ENCODE results near the gene CTSE. TPM values are rescaled to one million over a fixed set of nuclear protein-coding genes. Genes with fewer than 3 reads are reported as not detected.

The CTSE gene
- total and polyA plus RNA-seq, 2 of the 8 experiments (the other 6 are each of a cell fraction or from before 2014, with no cell fraction given), result 0.03 TPM; not detected in 1

DNA sequence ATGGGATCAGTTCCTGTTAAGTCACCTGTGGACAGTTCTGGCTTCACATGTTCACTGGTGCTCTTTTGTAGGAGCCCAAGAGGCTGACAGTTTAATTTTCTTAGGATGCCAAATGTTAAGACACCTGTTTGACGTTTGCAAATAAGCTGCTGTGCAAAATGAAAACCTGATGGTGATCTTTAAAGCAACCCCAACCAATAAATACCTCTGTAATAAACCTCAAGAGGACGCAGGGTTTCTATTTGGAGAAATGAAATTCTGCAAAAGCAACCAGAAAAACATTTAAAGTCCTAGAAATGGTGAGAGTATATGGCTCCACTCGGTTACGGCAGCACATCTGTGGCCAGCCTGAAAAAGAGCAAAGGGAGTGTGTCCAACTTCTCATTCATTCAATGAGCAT lies 23.6 kb upstream of the CTSE start:
- H2AFZ ChIP-seq (ENCODE audit: low read length), result no peak overlapping the region
- no peak overlapping the region for H2BK120ac ChIP-seq (replicated peaks; ENCODE audit: low read depth, low read length)
- no peak overlapping the region for H3K18ac ChIP-seq (ENCODE audit: extremely low read depth, low read length)
- no peaks in the 10 kb centered on the region for H3K9me3 ChIP-seq (ENCODE audit: insufficient read depth in 2 of 2, low read depth in 1 of 2, low read length in 1 of 2)
- no peak overlapping the region for H3K9ac ChIP-seq (replicated peaks in 1 of 4; ENCODE audit: extremely low read depth in 1 of 4, low read depth in 3 of 4, low read length in 3 of 4)
- no peak overlapping the region for H2BK12ac ChIP-seq (ENCODE audit: low read depth, low read length)
- H3K4me2 ChIP-seq (ENCODE audit: insufficient read depth in 1 of 2, low read depth in 2 of 2, low read length in 2 of 2), result no peak overlapping the region
- H3K56ac ChIP-seq (replicated peaks; ENCODE audit: insufficient read length, low read depth, low read length), result no peak overlapping the region
- no peak overlapping the region for H3K23ac ChIP-seq (ENCODE audit: insufficient read length)
- no peak overlapping the region for H4K5ac ChIP-seq (ENCODE audit: insufficient read length, low read depth, low read length)
- WGBS, 2 experiments (ENCODE audit: extremely low coverage in 1 of 2, insufficient coverage in 1 of 2, insufficient read length in 1 of 2, insufficient replicate concordance in 2 of 2, low coverage in 1 of 2, low lambda C conversion rate in 2 of 2, missing lambda C conversion rate in 1 of 2), result 90% methylated on average over 4 of the region's 4 CpGs; no CpG with 5 or more reads in 1 of the 2 experiments
- H3K4ac ChIP-seq (replicated peaks; ENCODE audit: insufficient read length, low read depth, low read length), result no peak overlapping the region
- no peaks in the 10 kb centered on the region for H3K23me2 ChIP-seq (ENCODE audit: low read depth, low read length)
- no peaks in the 10 kb centered on the region for H4K20me1 ChIP-seq (replicated peaks in 1 of 2; ENCODE audit: control insufficient read depth in 1 of 2, insufficient read depth in 2 of 2, low read length in 2 of 2)
- no peak overlapping the region for H3K4me3 ChIP-seq (ENCODE audit: extremely low read depth in 1 of 4, insufficient read depth in 2 of 4, low read depth in 3 of 4, low read length in 4 of 4)
- H4K91ac ChIP-seq (replicated peaks; ENCODE audit: insufficient read length, low read length), result no peak overlapping the region
- no peaks in the 10 kb centered on the region for H3K79me1 ChIP-seq (ENCODE audit: low read depth, low read length)
- H3K27me3 ChIP-seq (replicated peaks in 1 of 4; ENCODE audit: control insufficient read depth in 3 of 4, extremely low read depth in 1 of 4, insufficient read depth in 3 of 4, low read length in 3 of 4), result no peaks in the 10 kb centered on the region
- no peak overlapping the region for H3K27ac ChIP-seq (ENCODE audit: low read depth, low read length)
- no peaks in the 10 kb centered on the region; a peak in 1 of 7 replicates for H3K4me1 ChIP-seq (replicated peaks in 1 of 4; ENCODE audit: control insufficient read depth in 3 of 4, insufficient read depth in 4 of 4, low read length in 3 of 4)
- H2BK5ac ChIP-seq (ENCODE audit: low read depth, low read length), result no peak overlapping the region
- H2AK5ac ChIP-seq (ENCODE audit: low read depth, low read length), result no peak overlapping the region
- no peak overlapping the region for H2BK20ac ChIP-seq (ENCODE audit: low read length)
- ChIA-PET CTCF (ENCODE audit: partially characterized antibody) (interaction anchor here (0.6 to 2.9 kb wide), 4 partner anchors 17 to 61 kb away, joined by 3 to 16 read pairs (median 4); no protein-coding TSS in a partner anchor), POLR2A (ENCODE audit: partially characterized antibody) (no interaction called here)
- H3K36me3 ChIP-seq (ENCODE audit: control insufficient read depth in 2 of 4, insufficient read depth in 4 of 4, low read length in 3 of 4), result no peaks in the 10 kb centered on the region
- H3K14ac ChIP-seq (ENCODE audit: insufficient read length), result no peak overlapping the region
- H4K8ac ChIP-seq (ENCODE audit: extremely low read depth, insufficient read depth, low read length), result no peak overlapping the region
- DNase-seq (ENCODE audit: low read depth in 1 of 2, low spot score in 2 of 2), result no peak
- FAIRE-seq, result no peak
- no peaks in the 10 kb centered on the region for H3K79me2 ChIP-seq (ENCODE audit: control insufficient read depth in 1 of 2, insufficient read depth in 2 of 2, low read length in 2 of 2)
- H2BK15ac ChIP-seq (ENCODE audit: low read length), result no peak overlapping the region
- TF ChIP-seq JUN (IDR thresholded peaks at IDR 0.05; ENCODE audit: low read depth, low read length), result no peak
- TF ChIP-seq RNF2 (IDR thresholded peaks at IDR 0.05; ENCODE audit: borderline replicate concordance, low read depth, low read length, missing control alignments, poor library complexity, severe bottlenecking), result no peak
- TF ChIP-seq SUZ12 (IDR thresholded peaks at IDR 0.05; ENCODE audit: low read length), result no peak
- TF ChIP-seq TEAD4 (IDR thresholded peaks at IDR 0.05; ENCODE audit: low read depth, low read length), result no peak
- TF ChIP-seq CEBPB (IDR thresholded peaks at IDR 0.05; ENCODE audit: low read depth, low read length), result no peak
- no peak for TF ChIP-seq BRCA1 (IDR thresholded peaks at IDR 0.05; ENCODE audit: low read depth, low read length)

All from H1 (cell line).